ENCODE data around the gene IFNL4.
"Not testable (repeated sequence)": the region's sequence is repeated elsewhere in the genome, so short reads cannot be mapped to it uniquely, and the experiment has no call there.

The IFNL4 gene

DNA sequence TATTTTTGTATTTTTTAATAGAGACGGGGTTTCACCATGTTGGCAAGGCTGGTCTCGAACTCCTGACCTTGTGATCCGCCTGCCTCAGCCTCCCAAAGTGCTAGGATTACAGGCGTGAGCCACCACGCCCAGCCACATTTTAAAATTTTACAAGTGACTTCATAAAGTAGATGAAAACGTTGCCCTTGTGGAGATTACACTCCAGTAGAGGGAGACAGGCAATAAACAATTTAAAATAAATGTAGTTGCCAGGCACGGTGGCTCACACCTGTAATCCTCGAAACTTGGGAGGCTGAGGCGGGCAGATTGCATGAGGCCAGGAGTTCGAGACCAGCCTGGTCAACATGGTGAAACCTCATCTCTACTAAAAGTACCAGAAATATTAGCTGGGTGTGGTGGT lies 29.5 kb downstream of the IFNL4 start:
- DNase-seq: not testable (repeated sequence)

DNA sequence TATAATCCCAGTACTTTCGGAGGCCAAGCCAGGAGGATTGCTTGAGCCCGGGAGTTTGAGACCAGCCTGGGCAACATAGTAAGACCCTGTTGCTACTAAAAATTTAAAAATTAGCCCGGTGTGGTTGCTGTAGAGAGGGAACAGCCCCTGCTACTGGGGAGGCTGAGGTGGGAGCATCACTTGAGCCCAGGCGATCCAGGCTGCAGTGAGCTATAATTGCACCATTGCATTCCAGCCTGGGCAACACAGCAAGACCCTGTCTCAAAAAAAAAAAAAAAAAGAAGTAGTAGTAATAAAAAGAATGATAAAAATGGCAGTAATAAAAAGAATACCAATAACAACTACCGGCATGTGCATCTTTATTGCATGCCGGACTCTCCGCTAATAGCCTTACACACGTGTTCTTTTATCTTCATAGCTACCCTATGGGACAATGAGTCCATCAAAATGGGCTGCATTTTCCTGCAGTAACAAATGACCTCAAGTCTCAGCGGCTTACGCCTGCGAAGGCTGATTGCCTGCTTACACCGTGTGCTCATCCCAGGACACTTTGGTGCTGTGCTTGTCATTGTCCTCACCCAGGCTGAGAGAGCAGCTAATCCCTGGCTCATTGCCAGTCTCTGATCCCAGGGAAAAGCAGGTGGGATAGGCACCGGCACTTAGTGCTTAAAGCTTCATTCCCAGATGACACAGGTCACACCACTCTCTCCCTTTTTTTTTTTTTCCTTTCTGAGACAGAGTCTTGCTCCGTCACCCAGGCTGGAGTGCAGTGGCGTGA lies 30.2 kb downstream of the IFNL4 start:
- no peak for DNase-seq

- no peak for DNase-seq
Observed at GRCh38 chr19:39217094-39217493, 31.6 kb downstream of the IFNL4 start.

DNA sequence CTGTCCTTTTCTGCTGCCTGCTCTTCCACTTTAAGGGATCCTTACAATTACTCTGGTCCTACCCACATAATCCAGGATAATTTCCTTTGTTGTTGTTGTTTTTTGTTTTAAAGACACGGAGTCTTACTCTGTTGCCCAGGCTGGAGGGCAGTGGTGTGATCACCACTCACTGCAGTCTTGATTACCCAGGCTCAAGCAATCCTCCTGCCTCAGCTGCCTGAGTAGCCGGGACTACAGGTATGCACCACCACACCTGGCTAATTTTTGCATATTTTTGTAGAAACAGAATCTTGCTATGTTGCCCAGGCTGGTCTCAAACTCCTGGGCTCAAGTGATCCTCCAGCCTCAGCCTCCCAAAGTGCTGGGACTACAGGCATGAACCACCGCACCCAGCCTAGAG lies 33.3 kb downstream of the IFNL4 start:
- DNase-seq: not testable (repeated sequence)

- peak; percentile 22 for DNase-seq
Observed at GRCh38 chr19:39212375-39212742, 36.3 kb downstream of the IFNL4 start.

DNA sequence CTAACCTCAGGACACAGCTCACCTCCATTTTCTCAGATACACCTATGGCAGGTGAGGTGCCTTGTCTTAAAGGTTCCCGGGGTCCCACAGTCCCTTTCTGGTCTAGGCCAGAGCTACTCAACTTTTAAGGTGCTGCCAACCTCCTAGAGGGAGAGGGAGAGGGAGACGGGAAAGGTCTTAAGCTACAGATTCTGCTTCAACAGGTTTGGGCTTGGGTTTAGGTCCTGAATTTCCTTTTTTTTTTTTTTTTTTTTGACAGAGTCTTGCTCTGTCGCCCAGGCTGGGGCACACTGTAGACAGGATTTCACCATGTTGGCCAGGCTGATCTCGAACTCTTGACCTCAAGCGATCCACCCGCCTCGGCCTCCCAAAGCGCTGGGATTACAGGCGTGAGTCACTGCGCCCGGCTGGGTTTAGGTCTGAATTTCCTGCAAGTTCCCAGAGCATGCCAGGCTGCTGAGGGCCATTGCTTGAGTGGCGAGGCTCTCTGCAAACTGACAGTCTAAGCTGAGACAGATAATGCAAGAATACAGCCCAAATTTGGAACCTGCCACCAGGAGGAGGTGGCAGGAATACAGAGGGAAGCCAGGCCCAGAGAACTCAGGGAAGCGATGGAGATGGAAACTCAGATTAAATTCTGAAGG lies 36.8 kb downstream of the IFNL4 start:
- DNase-seq: no peak

DNA sequence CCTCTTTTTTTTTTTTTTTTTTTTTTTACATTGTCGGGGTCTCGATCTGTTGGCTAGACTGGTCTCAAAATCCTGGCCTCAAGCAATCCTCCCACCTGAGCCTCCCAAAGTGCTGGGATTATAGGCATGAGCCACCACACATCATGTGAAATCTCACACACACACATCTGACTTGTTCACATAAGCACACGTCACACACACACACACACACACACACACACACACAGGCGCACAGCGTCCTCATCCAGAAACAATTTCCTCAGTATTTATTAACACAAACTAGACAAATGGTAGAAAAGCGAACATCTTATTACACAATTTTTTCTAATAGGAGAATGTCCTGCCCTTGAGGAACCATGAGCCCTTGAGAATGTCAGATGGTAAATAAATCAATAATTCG lies 39.5 kb downstream of the IFNL4 start:
- DNase-seq: no peak

DNA sequence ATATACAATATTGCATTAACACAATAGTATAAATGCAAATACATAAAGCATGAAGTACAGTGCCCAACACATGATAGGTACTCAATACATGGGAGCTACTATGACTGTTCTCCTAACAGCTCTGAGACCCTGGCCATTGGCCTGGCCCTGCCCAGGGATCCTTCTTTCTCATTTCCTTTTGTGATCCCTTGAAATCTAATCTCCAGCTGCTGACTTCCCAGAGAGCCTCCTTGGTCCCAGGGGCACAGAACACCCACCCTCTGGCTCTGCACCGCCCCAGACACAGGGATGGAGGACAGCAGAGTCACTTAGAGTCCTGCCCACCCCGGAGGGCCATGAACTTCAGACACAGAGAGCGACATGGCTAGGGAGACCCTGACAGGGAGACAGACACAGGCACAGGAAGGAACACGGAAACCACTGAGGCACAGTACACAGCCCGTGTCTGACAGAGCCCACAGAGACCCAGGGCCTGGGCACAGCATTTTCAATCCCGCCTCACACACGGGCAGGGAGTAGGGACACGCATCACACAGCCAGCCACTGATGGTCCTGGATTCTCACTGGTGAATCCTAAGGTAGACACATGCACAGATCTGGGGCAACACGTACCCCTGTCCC lies 40.4 kb downstream of the IFNL4 start:
- no peak for DNase-seq

DNA sequence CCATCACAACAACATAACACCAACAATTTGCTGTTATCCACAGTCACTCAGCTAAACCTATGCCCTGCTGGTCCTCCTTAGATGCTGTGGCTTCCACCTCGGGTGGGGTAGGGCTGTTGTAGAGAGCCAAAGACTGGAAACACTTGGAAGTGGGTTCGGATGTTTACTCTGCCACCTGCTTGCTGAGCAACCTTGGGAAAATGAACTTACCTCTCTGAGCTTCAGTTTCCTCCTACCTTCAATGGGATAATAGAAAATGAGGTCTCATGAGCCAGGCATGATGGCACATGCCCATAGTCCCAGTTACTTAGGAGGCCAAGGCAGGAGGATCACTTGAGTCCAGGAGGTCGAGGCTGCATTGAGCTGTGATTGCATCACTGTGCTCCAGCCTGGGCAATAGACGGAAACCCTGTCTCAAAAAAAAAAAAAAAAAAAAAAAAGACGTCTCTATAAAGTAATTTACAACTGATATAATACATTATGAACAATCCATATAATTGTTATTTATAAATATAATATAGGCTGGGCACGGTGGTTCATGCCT lies 41.3 kb downstream of the IFNL4 start:
- DNase-seq: no peak

DNA sequence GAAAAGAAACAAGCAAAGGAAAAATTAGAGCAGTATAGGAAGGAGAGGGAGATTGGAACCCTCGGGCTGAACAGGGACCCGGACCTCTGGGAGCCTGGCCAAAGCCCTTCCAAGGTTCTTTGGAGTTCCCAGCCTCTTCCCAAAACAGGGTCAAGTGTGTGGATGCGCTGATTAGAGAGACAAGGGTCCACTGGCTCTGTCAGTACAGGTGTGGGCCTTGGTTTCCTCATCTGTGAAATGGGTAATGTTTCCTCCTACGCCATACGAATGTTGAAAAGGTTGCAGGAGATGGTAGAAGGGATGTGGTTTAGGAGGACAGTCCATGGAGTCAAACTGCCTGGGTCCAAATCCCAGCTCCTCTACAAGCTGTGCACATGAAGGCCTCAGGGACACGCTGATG lies 42.5 kb downstream of the IFNL4 start:
- no peak for DNase-seq

GRCh38 chr19:39205449-39205764 lies 43.2 kb downstream of the IFNL4 start:
- DNase-seq: no peak

DNA sequence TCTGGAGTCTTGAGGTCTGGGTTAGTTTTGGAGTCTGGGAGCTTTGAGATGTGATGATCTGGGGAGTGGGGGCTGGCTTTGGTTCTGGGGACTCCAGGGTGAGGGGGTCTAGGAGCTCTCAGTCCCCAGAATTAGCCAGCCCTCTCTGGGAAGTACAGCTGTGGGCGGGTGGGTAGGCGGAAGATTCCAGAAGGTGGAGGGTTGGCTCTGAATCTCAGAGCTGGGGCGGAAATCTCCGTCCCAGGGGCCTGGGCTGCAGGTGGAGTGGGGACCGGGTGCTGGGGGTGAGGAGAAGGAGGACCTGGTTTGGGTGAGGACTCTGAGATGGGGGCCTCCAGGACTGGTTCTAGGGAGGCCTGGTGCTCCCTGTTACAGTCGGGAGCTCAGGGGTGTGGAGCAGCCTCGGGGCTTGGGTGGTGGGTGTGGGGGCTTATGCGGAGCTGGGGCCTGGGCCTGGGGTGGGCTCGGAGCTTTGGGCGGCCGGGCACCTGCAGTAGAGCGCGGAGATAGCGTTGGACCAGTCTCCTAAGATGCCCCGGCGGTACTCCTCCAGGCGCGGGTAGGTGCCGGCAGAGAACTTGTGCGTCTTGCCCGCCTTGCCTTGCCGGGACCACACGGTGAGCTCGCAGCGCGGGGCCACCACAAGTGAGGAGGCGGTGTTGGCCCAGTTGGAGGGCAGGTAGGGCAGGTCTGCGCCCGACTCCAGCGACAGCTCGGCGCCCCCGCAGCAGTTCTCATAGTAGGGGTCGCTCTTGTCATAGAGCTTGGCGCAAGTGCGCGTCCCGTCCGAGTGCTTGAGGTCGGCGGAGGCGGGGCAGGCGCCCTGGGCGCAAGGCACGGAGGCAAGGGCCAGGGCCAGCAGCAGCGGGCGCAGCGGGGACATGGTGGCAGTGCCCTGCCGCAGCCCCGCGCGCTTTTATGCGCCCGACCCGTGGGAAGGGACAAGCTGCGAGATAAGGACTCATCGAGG lies 45.0 kb downstream of the IFNL4 start, which contains the start of gene SYCN:
Gene SYCN (minus strand): TSS at position 892 of the 970 bp plus-strand sequence. CDS start 9 bp downstream, at position 883.
- no peak for DNase-seq

GRCh38 chr19:39202998-39203355 lies 45.7 kb downstream of the IFNL4 start:
- DNase-seq: no peak

DNA sequence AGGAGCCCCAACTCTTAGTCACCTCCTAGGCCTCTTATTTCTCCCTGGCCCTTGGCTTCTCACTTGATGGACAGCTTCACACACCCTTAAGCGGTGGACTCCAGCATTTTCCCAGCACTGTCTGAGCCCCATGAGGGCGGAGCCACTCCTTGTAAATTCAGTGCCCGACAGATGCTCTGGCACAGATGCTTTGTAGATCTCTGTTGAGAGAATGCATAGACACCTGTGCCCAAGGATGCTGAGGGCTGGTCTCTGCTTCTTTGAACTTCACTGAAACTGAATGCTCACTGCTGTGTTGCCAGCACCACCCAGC lies 47.9 kb downstream of the IFNL4 start:
- no peak for DNase-seq

DNA sequence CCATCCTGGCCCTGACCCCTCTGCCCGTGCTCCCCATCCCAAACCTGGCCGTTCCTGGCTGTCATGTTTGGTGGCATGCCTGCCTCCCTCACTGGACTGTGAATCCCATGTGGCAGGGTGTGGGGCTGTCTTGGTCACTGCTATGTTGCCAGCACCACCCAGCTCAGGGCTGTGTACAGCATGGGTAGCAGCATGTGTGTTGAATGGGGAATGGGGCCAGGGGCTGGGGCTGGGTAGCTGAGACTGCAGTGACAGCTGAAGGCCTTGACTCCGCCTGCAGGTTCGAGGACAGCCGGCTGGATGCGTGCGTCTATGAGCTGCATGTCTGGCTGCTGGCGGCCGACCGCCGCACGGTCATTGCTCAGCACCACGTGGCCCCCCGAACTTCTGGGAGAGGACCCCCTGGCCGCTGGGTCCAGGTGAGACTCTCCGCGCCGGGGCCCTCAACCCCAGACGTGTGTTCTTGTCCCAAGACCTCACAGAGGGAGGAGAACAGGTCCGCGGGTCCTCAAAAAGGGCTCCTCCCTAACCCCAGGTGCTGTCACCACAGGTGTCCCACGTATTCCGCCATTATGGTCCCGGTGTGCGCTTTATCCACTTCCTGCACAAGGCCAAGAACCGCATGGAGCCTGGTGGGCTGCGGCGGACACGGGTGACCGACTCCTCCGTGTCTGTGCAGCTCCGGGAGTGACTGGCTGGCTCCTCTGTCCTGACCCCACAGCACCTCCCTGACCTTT lies 48.4 kb downstream of the IFNL4 start:
- no peak for DNase-seq

GRCh38 chr19:39199025-39199424 lies 49.6 kb downstream of the IFNL4 start:
- DNase-seq: no peak

DNA sequence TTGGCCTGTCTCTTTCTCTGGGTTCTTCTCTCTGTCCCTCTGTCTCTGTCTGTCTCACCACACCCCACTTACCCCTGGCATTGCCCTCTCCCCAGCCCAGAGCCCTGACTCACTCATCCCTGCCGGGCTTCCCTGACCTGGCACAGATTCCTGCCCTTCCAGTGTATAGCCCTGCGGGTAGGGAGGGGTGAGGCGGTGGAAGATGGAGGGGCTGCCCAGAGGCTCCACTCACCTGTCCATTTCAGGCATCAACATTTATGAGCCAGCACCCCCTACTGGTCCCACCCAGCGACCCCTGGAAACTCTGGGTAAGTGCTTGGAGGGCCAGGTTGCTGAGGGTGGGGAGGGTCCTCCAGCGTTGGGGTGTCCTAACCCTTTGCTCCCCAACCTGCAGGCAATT lies 50.8 kb downstream of the IFNL4 start:
- DNase-seq: no peak

DNA sequence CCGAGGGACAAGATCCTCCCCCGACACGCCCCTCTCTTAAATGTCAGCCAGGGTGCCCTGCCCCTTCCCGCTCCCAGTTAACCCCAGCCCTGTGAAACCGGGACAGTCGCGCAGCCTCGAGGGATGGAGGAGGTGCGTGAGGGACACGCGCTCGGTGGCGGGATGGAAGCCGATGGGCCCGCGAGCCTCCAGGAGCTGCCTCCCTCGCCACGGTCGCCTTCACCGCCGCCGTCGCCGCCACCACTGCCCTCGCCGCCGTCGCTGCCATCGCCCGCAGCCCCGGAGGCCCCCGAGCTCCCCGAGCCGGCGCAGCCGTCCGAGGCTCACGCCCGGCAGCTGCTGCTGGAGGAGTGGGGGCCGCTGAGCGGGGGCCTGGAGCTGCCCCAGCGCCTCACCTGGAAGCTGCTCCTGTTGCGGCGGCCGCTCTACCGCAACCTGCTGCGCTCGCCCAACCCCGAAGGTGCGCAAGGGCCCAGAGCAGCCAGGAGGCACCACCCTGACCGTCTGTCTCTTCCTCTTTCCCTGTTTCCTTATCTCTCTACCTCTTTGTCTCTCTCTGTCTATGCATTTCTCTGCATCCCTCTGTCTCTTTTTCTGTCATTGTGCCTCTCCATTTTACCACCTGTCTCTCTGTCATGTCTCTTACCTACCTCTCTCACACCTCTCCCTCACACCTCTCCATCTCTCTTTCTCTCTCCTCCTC lies 51.6 kb downstream of the IFNL4 start, which contains the start of gene NCCRP1:
Gene NCCRP1 (plus strand): TSS at position 105 of the 703 bp plus-strand sequence. CDS start 19 bp downstream, at position 124.
- DNase-seq: no peak

- DNase-seq: no peak
Observed at GRCh38 chr19:39196320-39196719, 52.3 kb downstream of the IFNL4 start.
